IMR-90 (cell line): Measurements from ENCODE around the gene MYL2. TPM values are rescaled to one million over a fixed set of nuclear protein-coding genes. Genes with fewer than 3 reads are reported as not detected.

Source experiments
- ATAC-seq: fragments of 200-7000 bp; cut with Tn5 transposase; 2 replicates; pipeline ENCODE4 v1.9.1; 2020; ENCODE audit warnings: low read depth, mild to moderate bottlenecking, moderate library complexity
- BruUV-seq: library from RNA; stranded (reverse); fragments of 400-500 nt; replicated peaks from 2 replicates; lab custom pipeline; 2021; lab: Mats Ljungman, UMichigan
- CTCF ChIA-PET: fragments of 300-600 bp; formaldehyde crosslinking; extraction: SDS; loops from one replicate; lab custom pipeline; 2021; ENCODE audit warnings: antibody characterized with exemption; lab: Yijun Ruan, JAX
- POLR2A ChIA-PET: fragments of 300-600 bp; sonication (Branson Sonifier 250); formaldehyde crosslinking; loops from one replicate; lab custom pipeline; 2022; ENCODE audit warnings: antibody characterized with exemption; ENCODE audit not compliant: unreplicated experiment; lab: Charles Lee
- DNase-seq: peaks from one replicate; pipeline ENCODE4 v3.0.0; 2013
- H2AFZ ChIP-seq: replicated peaks from 2 replicates; pipeline ENCODE3; 2013; ENCODE audit warnings: low read length, mild to moderate bottlenecking; ENCODE audit not compliant: poor library complexity
- H2AK5ac ChIP-seq: 2 replicates; pipeline ENCODE4 v1.6.1; 2013; ENCODE audit warnings: low read depth, low read length, inconsistent platforms
- H2AK9ac ChIP-seq: replicated peaks from 2 replicates; pipeline ENCODE3; 2013; ENCODE audit warnings: mild to moderate bottlenecking, low read depth, low read length, moderate library complexity; ENCODE audit not compliant: poor library complexity
- H2BK120ac ChIP-seq: 2 replicates; pipeline ENCODE4 v1.6.1; 2013; ENCODE audit warnings: low read depth, low read length, inconsistent platforms
- H2BK15ac ChIP-seq: 3 replicates; pipeline ENCODE4 v1.6.1; 2013; ENCODE audit warnings: low read depth, low read length, inconsistent platforms
- H2BK20ac ChIP-seq: 2 replicates; pipeline ENCODE4 v1.6.1; 2013; ENCODE audit warnings: low read depth, mild to moderate bottlenecking, inconsistent platforms, low read length, moderate library complexity
- H2BK5ac ChIP-seq: 2 replicates; pipeline ENCODE4 v1.6.1; 2013; ENCODE audit warnings: mild to moderate bottlenecking, low read depth, low read length, inconsistent platforms; ENCODE audit not compliant: poor library complexity, severe bottlenecking
- H3K14ac ChIP-seq: replicated peaks from 2 replicates; pipeline ENCODE4 v1.6.1; 2013; ENCODE audit warnings: low read depth, low read length, inconsistent platforms
- H3K18ac ChIP-seq: 2 replicates; pipeline ENCODE4 v1.6.1; 2013; ENCODE audit warnings: low read depth, low read length, control low read depth
- H3K23ac ChIP-seq: 2 replicates; pipeline ENCODE4 v1.6.1; 2013; ENCODE audit warnings: low read depth, low read length, inconsistent platforms
- H3K27ac ChIP-seq: 2 replicates; pipeline ENCODE4 v1.5.1; 2013; ENCODE audit warnings: mild to moderate bottlenecking, control low read depth, low read length; ENCODE audit not compliant: insufficient read depth
- H3K27me3 ChIP-seq: 2 replicates; pipeline ENCODE4 v1.6.1; 2013; ENCODE audit warnings: low read length; ENCODE audit not compliant: control insufficient read depth, insufficient read depth
- H3K36me3 ChIP-seq: 2 replicates; pipeline ENCODE4 v1.6.1; 2013; ENCODE audit warnings: low read length, mixed read lengths; ENCODE audit not compliant: control insufficient read depth, insufficient read depth
- H3K4ac ChIP-seq: 2 replicates; pipeline ENCODE4 v1.6.1; 2013; ENCODE audit warnings: low read depth, low read length, inconsistent platforms
- H3K4me1 ChIP-seq: 2 replicates; pipeline ENCODE4 v1.6.1; 2013; ENCODE audit warnings: low read length, mixed read lengths; ENCODE audit not compliant: control insufficient read depth, insufficient read depth
- H3K4me2 ChIP-seq: 2 replicates; pipeline ENCODE4 v1.6.1; 2013; ENCODE audit warnings: low read depth, mild to moderate bottlenecking, control low read depth, low read length, moderate library complexity
- H3K4me3 ChIP-seq: 2 replicates; pipeline ENCODE4 v1.5.1; 2013; ENCODE audit warnings: low read depth, mild to moderate bottlenecking, control low read depth, low read length, moderate library complexity; ENCODE audit not compliant: insufficient read depth
- H3K56ac ChIP-seq: 2 replicates; pipeline ENCODE4 v1.6.1; 2013; ENCODE audit warnings: low read length, inconsistent platforms; ENCODE audit not compliant: insufficient read depth; ENCODE audit errors: extremely low read depth
- H3K79me1 ChIP-seq, 2 experiments: 2 replicates each; pipeline ENCODE4 v1.6.1; 2013; ENCODE audit warnings: low read length in 2 of 2, inconsistent platforms in 1 of 2, low read depth in 1 of 2
- H3K9ac ChIP-seq: 2 replicates; pipeline ENCODE4 v1.6.1; 2013; ENCODE audit warnings: low read depth, low read length, control low read depth
- H3K9me1 ChIP-seq: 2 replicates; pipeline ENCODE4 v1.6.1; 2013; ENCODE audit warnings: low read length, inconsistent platforms; ENCODE audit not compliant: insufficient read depth
- H3K9me3 ChIP-seq: 2 replicates; pipeline ENCODE4 v1.6.1; 2013; ENCODE audit warnings: low read length; ENCODE audit not compliant: control insufficient read depth, insufficient read depth
- H4K20me1 ChIP-seq: 2 replicates; pipeline ENCODE4 v1.6.1; 2013; ENCODE audit warnings: low read length, inconsistent platforms; ENCODE audit not compliant: insufficient read depth
- H4K5ac ChIP-seq: 2 replicates; pipeline ENCODE4 v1.6.1; 2013; ENCODE audit warnings: mild to moderate bottlenecking, low read depth, low read length, control low read depth
- H4K8ac ChIP-seq, 2 experiments: 2 replicates each; pipeline ENCODE4 v1.6.1; 2013; ENCODE audit warnings: low read depth in 2 of 2, low read length in 2 of 2, control low read depth in 1 of 2, inconsistent platforms in 1 of 2
- H4K91ac ChIP-seq: 2 replicates; pipeline ENCODE4 v1.6.1; 2013; ENCODE audit warnings: low read depth, low read length, inconsistent platforms; ENCODE audit not compliant: insufficient read depth
- MXI1 ChIP-seq: IDR thresholded peaks from 2 replicates; pipeline ENCODE4 v1.6.1; 2012; ENCODE audit warnings: low read depth, mild to moderate bottlenecking, low read length, moderate library complexity, borderline replicate concordance
- NFE2L2 ChIP-seq: fragments of 150-350 bp; IDR thresholded peaks from 2 replicates; pipeline ENCODE4 v1.6.1; 2016; ENCODE audit warnings: low read depth, mild to moderate bottlenecking, low read length
- POLR2A ChIP-seq: IDR thresholded peaks from 2 replicates; pipeline ENCODE4 v1.6.1; 2012; ENCODE audit warnings: mild to moderate bottlenecking, low read depth, low read length
- RAD21 ChIP-seq: IDR thresholded peaks from 2 replicates; pipeline ENCODE4 v1.6.1; 2012; ENCODE audit warnings: low read length, improper control_type of control experiment
- RFX5 ChIP-seq: IDR thresholded peaks from 2 replicates; pipeline ENCODE4 v1.8.0; 2012; ENCODE audit warnings: low read depth, mild to moderate bottlenecking, low read length, moderate library complexity
- WGBS, 2 experiments: methylation state at CpG; one replicate each; pipeline versions ENCODE4 v1.1.5 to v1.1.7; 2013; ENCODE audit warnings: missing lambda C conversion rate in 2 of 2; ENCODE audit not compliant: insufficient read length in 1 of 2; ENCODE audit errors: extremely low coverage in 2 of 2; 5-methylcytosine and 5-hydroxymethylcytosine counted together
- dilution Hi-C: fragments of 300-500 bp; cut with HindIII; formaldehyde crosslinking; loops from one replicate; pipeline ENCODE4 v1.14.3; 2018; ENCODE audit warnings: low sequenced_read_pairs; ENCODE audit not compliant: unreplicated experiment
- in situ Hi-C: fragments of 300-500 bp; cut with MboI; formaldehyde crosslinking; loops from 3 replicates; pipeline ENCODE4 v1.14.3; 2019; ENCODE audit warnings: low sequenced_read_pairs, inconsistent platforms, mixed read lengths
- intact Hi-C: fragments of 100-400 bp; cut with micrococcal nuclease; formaldehyde crosslinking; loops from 2 replicates; pipeline ENCODE4 v1.10.0; 2022
- polyA plus RNA-seq, 3 experiments: library from polyadenylated mRNA; depleted of rRNA; stranded (reverse); fragments of >200 nt; gene quantifications; 2 replicates each; pipeline ENCODE4 v1.2.3, GENCODE V29; 2012; ENCODE audit warnings: low replicate concordance in 1 of 3
- total RNA-seq: library from RNA; depleted of rRNA; stranded (reverse); fragments of >200 nt; gene quantifications from 2 replicates; pipeline ENCODE4 v1.2.3, GENCODE V29; 2012

MYL2 gene
- total and polyA plus RNA-seq, 2 of the 4 experiments (the other 2 are of a cell fraction), result not detected

DNA sequence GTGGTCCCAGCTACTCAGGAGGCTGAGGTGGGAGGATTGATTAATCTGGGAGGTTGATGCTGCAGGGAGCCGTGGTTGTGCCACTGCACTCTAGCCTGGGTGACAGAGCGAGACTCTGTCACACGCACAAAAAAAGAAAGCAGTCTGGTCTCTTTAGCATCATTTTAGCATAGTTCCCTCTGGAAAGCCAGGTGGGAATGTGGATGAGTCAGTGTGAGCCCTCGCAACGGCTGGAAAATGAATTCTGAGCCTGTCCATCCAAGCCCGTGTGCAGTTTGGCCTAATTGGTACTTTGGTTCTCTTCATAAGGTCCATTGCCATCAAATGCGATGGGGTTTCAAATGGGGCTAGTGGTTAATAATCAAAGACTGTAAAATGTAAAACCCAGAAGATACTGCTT is 2.4 kb downstream of the MYL2 start:
- ChIA-PET CTCF (no interaction called here), POLR2A (no interaction called here)
- no peaks in the 10 kb centered on the region for H3K9me3 ChIP-seq
- no peak overlapping the region for H3K27ac ChIP-seq
- H2BK20ac ChIP-seq, result no peak overlapping the region
- in situ Hi-C loops (no loop called here), dilution Hi-C loops (no loop called here), intact Hi-C loops (no loop called here)
- no peaks in the 10 kb centered on the region for H3K36me3 ChIP-seq
- H3K27me3 ChIP-seq, result peaks cover 2% of the 10 kb centered on the region
- no TSS peak for BruUV-seq
- H3K4ac ChIP-seq, result no peak overlapping the region
- H3K4me2 ChIP-seq, result no peak overlapping the region
- no peak overlapping the region for H3K9ac ChIP-seq
- H3K23ac ChIP-seq, result no peak overlapping the region
- DNase-seq (no peak), ATAC-seq (no peak)
- H2BK15ac ChIP-seq, result no peak overlapping the region
- H3K9me1 ChIP-seq, result no peaks in the 10 kb centered on the region
- H3K79me1 ChIP-seq, result no peaks in the 10 kb centered on the region
- no peak overlapping the region for H3K4me3 ChIP-seq
- 76% methylated on average over 2 of the region's 7 CpGs; no CpG with 5 or more reads in 1 of the 2 experiments for WGBS, 2 experiments
- no peak overlapping the region for H2AFZ ChIP-seq
- no peak overlapping the region for H3K14ac ChIP-seq
- no peak overlapping the region for H3K18ac ChIP-seq
- no peak overlapping the region for H4K5ac ChIP-seq
- H2BK120ac ChIP-seq, result no peak overlapping the region
- H4K8ac ChIP-seq, result no peak overlapping the region
- H2AK5ac ChIP-seq, result no peak overlapping the region
- H3K56ac ChIP-seq, result no peak overlapping the region
- TF ChIP-seq POLR2A (no peak), RAD21 (no peak), MXI1 (no peak), RFX5 (no peak), NFE2L2 (no peak)
- H2AK9ac ChIP-seq, result no peak overlapping the region
- no peak overlapping the region for H4K91ac ChIP-seq
- no peak overlapping the region for H2BK5ac ChIP-seq
- no peaks in the 10 kb centered on the region for H4K20me1 ChIP-seq
- H3K4me1 ChIP-seq, result no peaks in the 10 kb centered on the region
